Measurements from ENCODE around the gene CSAD.
"Not testable (repeated sequence)": the region's sequence is repeated elsewhere in the genome, so short reads cannot be mapped to it uniquely, and the experiment has no call there.

The CSAD gene

DNA sequence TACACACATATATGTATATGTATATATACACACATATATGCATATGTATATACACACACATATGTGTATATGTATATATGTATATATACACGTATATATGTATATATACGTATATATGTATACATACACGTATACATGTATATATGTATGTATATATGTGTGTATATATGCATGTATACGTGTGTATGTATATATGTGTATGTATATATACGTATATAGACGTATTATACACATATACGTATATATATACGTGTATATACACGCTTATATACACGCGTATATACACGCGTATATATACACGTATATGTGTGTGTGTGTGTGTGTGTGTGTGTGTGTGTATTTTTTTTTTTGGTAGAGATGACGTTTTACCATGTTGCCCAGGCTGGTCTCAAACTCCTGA is 33.1 kb downstream of the CSAD start:
- no peak for DNase-seq (ENCODE audit: low read depth, low spot score)

DNA sequence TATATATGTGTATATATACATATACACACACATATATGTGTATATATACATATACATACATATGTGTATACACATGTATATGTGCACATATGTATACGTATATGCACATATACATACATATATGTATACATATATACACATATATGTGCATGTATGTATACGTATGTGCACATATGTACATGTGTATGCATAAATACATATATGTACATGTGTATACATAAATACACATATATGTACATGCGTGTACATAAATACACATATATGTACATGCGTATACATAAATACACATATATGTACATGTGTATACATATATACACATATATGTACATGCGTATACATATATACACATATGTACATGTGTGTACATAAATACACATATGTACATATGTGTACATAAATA is 33.5 kb downstream of the CSAD start:
- no peak for DNase-seq (ENCODE audit: low read depth, low spot score)

DNA sequence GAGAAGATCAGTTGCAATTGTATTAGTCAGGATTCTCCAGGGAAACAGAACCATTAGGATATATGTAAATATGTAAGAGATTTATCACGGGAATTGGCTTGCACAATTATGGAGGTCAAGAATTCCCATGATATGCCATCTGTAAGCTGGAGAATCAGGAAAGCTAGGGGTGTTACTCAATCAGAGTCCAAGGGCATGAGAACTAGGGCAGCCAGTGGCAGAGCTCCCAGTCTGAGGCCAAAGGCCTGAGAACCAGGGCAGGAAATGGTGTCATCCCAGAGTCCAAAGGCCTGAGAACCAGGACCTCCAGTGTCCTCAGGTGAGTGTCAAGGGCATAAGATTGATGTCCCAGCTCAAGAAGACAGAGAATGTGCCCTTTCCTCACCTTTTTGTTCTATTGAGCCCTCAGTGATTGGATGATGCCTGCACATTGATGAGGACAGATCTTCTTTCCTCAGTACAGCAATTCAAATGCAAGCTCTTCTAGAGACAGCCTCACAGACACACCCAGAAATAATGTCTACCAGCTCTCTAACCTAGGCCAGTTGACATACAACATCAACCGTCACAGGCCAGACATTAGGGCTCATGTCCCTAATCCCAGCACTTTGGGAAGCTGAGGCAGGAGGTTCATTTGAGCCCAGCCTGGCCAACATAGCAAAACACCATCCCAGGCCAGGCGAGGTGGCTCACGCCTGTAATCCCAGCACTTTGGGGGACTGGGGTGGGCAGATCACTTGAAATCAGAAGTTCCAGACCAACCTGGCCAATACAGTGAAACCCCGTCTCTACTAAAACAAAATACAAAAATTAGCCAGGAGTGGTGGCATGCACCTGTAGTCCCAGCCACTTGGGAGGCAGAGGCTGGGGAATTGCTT is 35.1 kb downstream of the CSAD start:
- DNase-seq (ENCODE audit: low read depth, low spot score) = no peak

DNA sequence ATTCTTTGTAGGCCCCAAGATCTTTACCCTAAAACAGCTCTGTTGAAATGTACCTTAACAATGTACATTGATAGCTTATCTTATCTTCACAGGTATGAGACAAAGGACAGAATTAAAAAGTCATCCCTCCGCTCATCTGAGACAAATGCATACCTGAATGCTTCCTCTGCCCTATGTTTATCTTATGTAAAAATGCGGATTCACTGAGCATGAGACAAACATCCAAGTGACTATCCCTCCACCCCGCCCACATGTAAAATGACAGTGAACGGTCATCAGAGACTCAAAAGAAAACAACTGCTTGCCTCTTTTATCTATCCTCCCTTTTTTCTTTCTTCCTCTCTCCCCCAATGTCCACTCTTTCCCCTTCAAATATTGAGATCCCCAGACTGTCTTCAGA is 37.4 kb downstream of the CSAD start:
- no peak for DNase-seq (ENCODE audit: low read depth, low spot score)

DNA sequence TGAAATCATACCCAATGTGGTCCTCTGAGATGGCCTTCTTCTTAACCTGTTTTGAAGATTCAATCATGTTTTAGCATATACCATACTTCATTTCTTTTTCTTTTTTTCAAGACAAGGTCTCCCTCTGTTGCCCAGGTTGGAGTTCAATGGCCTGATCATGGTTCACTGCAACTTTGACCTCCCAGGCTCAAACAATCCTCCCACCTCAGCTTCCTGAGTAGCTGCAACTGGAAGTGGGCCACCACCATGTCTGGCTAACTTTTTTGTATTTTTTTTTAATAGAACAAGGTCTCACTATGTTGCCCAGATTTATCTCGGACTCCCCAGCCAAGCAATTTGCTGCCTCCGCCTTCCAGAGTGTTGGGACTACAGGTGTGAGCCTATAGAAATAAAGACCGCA is 47.0 kb downstream of the CSAD start:
- DNase-seq (ENCODE audit: low read depth, low spot score) = no peak

DNA sequence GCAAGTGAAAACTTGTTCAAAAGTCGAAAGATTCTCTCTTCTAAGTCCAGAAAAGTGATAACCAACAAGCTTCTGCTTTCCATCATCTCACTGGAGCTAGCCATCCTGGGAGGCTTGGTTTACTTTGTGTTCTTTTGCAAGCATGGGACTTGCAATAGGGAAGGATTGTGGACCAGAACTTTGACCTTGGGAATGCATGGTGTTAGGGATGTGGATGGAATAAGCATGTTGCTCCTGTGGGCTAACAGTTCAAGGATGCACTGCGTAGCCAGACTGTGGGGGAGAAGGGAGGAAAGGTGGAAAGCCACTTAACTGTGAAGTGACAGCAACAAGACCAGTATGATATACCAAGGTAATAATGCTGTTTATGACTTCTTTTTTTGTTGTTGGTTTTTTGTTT is 48.9 kb downstream of the CSAD start:
- DNase-seq (ENCODE audit: low read depth, low spot score) = no peak

DNA sequence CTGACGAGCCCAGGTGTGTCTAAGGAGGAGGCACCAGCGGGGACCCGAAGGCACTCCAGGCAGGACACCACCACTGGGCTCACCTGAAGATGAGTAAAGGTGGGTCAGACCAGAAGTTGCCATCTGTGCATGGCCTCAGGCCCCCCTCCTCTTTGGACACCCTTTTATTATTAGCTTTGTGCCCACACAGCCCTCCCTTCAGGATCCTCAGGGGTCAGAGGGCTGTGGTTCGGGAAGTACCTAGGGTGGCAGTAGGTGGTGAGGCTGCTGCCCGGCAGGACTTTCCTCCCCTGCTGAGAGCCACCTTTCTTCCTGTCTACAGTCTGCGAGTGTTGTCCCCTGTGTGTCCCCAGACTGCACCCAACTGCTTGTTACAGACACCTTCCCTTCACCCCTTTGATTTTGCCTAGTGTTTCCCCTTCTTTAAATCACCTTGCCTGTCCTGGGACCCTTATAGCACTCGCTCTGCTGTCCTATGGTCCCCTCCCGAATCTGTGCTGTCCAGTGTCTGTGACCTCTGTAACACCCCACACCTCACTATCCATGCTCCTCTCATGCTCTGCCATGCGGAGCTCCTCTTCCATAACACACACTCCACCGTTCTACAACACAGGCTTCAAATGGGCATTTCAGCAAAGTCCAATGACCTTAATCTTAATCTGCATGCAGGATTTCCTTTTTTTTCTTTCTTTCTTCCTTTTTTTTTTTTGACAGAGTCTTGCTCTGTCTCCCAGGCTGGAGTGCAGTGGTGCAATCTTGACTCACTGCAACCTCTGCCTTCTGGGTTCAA is 51.8 kb downstream of the CSAD start:
- DNase-seq (ENCODE audit: low read depth, low spot score) = no peak

DNA sequence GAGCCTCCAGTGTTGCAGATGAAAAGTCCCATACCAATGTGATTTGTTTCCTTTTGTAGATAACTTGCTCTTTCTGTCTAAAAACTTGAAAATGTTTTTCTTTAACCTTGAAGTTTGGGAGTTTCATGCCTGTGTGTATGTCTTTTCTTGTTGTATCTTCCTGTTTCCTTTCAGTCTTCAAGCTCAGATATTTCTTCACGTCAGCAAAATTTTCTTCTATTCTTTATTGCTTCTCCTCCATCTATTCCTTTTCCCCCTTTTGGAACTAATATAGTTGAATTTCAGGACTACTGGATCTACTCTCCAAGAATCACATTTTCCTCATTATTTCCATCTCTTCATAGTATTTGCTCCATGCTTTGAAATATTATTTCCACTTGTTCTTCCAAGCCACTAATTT is 53.6 kb downstream of the CSAD start:
- no peak for DNase-seq (ENCODE audit: low read depth, low spot score)

DNA sequence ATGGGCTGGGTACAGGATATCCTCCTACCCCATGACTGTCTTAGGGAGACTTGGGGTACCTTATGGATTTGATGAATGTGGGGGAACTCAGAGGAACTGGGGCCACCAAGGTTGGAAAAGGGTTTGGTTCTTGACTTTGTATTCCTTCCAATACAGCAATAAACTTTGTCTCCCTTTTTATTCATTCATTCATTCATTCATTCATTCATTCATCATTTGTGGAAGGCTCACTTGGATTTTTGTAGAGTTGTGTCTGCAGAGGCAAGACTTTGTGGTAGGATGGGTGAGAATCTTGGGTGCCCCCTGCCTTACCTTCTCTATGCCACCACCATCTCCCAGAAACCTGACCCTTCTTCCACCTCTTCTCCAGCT is 56.4 kb downstream of the CSAD start:
- DNase-seq (ENCODE audit: low read depth, low spot score) = no peak

DNA sequence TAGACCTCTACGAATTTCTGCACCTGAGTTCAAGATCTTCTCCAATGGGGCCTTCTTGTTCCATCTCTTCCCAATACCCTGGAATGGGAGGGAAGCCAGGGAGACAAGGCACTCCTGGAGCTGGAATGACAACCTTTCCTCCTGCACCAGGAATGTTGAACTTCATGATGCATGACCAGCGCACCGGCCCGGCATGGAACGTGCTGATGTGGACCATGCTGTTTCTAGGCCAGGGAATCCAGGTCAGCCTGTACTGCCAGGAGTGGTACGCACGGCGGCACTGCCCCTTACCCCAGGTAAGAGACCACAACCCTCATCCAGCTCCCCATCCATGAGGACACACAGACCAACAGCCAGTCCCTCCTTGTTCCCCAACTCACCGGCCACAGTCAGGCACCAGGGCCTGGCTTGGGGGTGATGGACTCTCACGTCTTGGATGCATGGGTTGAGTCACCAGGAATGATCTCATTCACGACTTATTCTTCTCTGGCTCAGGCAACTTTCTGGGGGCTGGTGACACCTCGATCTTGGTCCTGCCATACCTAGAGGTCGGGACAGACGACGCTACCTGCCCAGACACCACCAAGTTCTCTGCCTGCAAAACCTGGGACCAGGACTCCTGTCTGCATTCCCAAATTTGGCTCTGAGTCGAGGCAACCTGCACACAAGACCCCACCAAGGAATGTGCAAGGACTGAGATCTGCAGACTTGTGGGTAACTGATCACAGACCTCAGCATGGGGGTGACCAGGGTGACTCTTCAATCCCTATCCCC is 57.0 kb downstream of the CSAD start:
- no peak for DNase-seq (ENCODE audit: low read depth, low spot score)

DNA sequence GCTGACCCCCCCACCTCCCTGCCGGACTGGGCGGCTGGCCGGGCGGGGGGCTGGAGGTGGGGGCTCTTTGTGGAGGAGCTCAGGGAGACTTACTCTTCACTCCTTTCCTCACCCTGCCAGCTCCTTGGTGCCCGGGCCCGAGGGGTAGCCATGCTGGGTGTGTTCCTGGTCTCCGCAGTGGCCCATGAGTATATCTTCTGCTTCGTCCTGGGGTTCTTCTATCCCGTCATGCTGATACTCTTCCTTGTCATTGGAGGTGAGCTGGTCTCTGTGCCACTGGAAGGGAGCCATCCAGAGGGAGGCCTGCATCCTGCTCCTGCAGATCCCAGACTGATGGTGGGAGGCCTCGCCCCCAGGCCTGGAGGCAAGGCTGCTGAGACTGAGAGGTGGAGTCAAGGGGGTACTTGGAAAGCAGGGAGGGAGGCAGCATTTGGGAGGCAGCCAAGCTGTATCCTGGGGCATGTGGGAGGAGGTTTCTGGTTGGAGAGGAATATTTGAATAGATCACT is 57.7 kb downstream of the CSAD start:
- DNase-seq (ENCODE audit: low read depth, low spot score) = no peak

DNA sequence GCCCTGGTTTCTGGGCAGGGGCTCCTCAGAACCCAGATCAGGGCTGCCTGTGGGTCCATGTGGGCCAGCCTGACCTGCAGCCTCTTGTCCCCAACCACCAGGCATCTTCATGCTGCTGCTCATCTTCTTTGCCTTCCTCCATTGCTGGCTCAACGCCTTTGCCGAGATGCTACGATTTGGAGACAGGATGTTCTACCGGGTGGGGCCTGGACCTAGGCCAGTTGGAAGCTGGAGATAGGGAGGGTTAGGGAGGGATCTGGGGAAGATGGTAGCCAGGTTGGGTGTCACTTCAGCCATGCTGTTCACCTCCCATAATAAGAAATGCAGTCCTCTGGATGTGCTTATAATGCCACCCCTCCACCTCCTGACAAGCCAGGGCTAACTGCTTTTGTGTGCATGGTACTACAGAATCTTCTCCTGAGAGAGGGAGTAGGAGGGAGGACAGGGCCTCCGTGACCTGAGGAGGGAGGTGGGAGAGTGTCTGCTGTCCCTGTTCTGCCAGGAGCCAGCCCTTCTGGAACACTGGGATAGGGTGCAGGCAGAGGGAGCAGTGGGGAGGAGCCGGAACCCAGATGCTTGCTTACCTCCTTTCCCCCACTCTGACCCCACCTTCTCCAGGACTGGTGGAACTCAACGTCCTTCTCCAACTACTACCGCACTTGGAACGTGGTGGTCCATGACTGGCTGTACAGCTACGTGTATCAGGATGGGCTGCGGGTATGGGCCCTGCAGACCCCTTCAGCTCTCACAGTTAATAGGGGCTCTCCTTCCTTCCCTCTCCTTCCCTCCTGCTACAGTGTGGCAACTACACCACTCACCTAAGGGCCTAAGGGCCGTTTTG is 59.8 kb downstream of the CSAD start:
- DNase-seq (ENCODE audit: low read depth, low spot score) = no peak

DNA sequence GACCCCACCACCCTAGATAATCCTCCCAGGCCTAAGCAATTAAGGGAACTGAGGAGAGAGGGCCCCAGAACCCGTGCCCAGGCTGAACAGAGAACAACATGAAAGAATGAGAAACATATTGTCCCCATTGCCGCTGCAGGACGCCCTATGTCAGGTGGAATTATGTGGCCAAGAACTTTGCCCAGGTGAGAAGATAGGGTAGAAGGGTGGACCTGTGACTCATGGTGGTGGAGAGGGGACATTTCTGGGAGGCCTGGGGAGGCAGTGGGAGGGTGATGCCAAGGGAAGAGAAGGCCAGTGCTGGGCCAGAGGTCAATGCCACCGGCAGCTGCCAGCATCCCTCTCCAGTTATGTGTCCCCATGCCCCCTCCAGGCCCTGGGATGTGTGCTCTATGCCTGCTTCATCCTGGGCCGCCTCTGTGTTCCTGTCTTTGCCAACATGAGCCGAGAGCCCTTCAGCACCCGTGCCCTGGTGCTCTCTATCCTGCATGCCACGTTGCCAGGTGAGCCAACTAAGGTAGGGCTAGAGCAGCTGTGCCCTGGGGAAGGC is 61.9 kb downstream of the CSAD start:
- no peak for DNase-seq (ENCODE audit: low read depth, low spot score)

DNA sequence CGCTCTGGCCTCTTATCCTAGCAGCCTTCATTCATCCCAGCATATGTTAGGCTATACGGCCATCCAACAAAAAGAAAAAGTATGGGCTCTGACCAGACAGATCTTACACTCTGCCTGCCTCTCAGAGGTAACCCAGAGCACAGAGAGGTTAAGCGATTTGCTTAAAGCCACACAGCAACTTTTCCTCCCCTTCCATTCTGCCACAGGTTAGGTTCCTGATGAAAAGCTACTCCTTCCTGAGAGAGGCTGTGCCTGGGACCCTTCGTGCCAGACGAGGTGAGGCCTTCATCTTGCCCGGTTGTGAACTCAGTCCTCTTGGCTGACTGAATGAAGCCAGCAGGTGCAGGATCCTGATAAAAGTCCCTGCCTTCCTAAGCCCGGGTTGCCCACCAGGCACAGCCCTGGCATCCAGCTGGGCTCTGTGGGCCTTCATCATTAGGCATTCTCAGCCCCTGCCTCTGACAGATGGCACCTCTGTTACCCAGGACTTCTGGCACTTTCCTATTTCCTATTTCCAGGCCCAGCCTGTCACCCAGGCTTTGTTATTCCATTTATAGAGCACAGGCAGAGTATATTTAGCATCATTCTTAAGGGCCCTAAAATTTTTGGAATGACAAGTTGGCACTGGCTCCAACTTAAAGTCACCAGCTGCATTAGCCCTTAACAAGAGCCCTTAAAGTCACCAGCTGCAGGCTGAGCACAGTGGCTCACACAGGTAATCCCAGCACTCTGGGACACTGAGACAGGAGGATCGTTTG is 64.7 kb downstream of the CSAD start:
- DNase-seq (ENCODE audit: low read depth, low spot score) = no peak

DNA sequence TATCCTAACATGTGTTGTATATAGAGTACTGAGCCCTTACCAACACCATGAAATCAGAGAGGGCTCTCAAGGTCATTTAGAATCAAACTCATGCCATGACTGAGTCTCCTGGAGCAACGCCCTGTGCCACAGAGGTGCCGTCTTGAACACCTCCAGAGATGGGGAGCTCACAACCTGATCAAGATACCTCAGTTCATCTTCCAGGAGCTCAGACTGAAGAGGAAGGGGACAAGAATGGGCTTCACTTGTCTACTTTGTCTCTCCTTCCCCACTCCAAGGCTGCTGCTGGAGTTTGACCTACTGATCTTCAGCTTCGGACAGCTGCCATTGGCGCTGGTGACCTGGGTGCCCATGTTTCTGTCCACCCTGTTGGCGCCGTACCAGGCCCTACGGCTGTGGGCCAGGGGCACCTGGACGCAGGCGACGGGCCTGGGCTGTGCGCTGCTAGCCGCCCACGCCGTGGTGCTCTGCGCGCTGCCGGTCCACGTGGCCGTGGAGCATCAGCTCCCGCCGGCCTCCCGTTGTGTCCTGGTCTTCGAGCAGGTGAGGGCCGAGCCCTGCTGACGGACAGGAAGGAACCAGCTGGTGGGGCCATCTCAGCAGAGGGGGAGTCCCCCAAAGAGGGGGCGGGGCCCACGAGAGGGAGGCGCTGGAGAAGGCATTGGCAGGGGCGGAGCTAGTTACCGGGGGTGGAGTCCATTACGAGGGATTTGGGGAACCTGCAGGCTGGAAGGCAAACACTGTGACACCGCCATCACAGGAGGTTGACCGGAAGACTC is 65.4 kb downstream of the CSAD start:
- no peak for DNase-seq (ENCODE audit: low read depth, low spot score)

DNA sequence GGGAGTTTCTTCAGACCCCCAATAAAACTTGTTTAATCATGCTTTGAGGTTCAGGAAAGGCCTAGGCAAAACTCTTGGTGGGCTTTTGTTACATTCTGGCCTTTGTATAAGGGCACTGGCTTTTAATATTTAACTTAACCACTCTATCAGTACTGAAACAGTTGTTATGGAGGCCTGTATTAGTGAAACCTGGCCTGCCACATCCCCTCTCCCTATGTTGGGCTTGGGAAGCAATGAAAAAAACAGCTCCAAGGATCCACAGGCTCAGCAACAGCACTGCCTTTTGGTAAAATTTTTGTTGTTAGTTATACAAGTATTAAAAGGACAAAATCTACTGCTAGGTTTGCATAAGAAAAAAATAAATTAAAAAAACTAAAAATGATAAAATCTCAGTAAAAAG is 66.8 kb downstream of the CSAD start:
- DNase-seq (ENCODE audit: low read depth, low spot score) = no peak

DNA sequence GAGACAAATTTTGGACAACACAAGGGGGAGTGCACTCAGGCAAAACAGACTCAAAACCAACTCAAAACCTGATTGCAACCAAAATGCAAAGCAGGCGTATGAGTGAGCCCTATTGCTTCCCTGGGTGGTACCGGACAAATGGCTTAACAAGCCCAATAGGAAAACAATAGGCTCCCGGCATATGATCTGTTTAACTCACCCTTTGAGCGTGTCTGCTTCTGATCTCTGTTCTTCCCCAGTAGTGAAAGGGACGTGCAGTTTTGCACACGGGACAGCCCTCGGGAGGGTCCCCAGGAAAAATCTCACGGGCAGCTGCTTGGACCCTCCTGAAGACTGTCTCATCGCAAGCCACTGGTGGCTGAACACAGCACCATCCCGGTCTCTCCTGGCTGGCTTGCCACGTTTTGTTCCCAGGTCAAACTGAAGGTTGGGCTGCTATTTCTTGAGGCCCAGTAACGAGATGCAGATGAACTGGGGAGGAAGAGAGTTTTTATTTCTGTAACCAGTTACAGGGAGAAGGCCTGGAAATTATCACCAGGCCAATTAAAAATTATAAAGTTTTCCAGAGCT is 67.5 kb downstream of the CSAD start:
- DNase-seq (ENCODE audit: low read depth, low spot score) = no peak

DNA sequence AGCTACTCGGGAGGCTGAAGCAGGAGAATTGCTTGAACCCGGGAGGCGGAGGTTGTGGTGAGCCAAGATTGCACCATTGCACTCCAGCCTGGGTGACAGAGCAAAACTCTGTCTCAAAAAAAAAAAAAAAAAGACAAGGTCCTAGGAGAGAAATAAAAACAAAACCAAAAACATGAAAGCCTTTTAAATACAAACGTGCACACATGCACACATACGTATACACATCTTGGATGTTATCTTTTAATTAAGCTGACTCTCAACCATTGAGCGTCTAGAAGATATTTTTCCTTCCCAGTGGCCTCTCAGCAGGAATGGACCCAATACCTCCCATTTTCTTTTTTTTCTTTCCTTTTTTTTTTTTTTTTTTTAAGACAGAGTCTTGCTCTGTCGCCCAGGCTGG is 68.3 kb downstream of the CSAD start:
- DNase-seq (ENCODE audit: low read depth, low spot score) = not testable (repeated sequence)
